ENCODE results near the gene CHADL.

CHADL gene

GRCh38 chr22:41254230-41254629 is 13.5 kb upstream of the CHADL start:
- no peak for DNase-seq

GRCh38 chr22:41252365-41252764 is 11.6 kb upstream of the CHADL start:
- no peak for DNase-seq

- DNase-seq = no peak
These were observed 9.4 kb upstream of the CHADL start for GRCh38 chr22:41250127-41250526.

DNA sequence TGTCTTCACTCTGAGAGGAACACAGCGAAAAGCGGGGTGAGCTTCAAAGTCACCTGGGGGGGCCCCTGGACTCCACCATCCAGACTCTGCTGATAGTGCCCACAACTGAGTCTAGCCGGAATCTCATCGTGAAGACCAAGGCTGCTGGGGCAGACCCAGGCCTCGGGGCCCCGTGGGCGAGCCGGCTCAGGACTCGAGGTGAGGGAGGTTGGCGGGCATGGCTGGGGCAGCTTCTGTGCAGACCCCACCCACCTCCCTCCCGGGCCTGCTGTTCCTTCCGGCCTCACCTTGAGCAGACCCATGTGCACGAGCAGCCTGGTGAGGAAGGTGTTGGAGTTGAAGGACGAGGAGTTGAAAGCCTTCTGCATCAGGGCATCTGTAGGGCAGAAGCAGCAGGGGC is 8.7 kb upstream of the CHADL start:
- DNase-seq = no peak

- no peak for DNase-seq
These were observed 8.0 kb upstream of the CHADL start for GRCh38 chr22:41248758-41249157.

- no peak for DNase-seq
These were observed 7.6 kb upstream of the CHADL start for GRCh38 chr22:41248314-41248713.

DNA sequence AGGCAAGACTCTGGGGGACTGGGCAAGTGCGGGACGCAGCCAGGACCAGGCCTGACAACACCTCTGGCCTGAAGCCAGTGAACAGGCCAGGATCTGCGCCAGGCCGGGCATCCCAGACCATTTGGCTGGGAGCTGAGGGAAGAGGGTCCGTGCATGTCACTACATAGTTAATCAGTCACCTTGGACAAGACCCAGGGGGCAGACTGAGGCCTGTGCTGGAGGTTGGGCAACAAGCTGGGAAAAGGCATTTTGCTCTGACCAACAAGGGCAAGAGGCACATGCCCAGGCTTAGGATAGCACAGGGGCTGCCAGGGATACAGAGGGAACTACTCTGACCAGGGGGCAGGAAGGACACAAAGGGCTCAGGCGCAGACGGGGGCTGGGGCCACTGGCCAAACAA is 7.0 kb upstream of the CHADL start:
- no peak for DNase-seq

DNA sequence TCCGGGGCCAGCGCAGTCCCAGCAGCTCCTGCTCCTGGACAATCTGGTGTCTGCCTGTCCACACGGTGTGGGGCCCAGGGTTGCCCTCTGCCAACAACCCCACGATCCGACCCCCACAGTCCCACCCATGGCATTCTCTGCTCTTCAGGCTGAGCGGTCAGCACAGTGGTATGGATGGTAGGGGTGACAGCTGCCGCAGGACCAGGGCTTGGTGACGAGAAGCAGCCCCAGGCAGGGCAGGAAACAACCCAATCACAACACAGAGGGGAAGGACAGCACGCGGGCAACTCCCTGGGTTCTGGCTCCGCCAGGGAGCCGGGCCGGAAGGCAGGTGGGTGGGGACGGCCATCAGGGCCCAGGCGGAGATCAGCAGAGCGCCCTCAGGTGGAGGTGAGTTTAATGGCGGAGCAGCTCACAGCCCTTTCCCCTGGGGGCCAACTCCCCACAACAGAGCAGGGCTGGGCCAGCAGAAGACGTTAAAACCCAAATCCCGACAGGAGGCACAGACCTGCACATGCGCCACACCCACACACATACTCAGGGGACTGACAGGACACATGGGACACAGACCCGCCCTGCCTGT is 5.3 kb upstream of the CHADL start:
- DNase-seq = no peak

GRCh38 chr22:41243361-41243760 is 2.6 kb upstream of the CHADL start:
- DNase-seq = no peak

DNA sequence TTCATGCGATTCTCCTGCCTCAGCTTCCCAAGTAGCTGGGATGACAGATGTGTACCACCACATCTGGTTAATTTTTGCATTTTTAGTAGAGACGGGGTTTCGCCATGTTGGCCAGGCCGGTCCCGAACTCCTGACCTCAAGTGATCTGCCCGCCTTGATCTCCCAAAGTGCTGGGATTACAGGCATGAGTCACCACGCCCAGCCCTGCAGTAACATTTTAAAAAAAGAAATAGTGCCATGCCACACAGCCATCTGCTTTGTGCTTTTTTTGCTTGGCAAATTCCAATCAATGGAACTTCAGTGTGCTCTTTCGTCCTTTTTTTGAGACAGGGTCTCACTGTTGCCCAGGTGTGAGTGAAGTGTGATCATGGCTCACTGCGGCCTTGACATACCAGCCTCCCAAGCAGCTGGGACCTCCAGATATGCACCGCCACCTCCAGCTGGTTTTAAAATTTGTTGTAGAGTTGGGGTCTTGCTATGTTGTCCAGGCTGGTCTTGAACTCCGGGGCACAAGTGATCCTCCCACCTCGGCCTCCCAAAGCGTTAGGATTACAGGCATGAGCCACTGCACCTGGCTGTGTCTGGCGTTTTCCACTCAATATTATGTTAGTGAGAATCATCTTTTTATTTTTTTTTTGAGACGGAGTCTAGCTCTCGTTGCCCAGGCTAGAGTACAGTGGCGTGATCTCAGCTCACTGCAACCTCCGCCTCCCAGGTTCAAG is 1.8 kb upstream of the CHADL start:
- no peak for DNase-seq

GRCh38 chr22:41241133-41241676 is 474 bp upstream of the CHADL start:
- no peak for DNase-seq

GRCh38 chr22:41239443-41240128 is 1.1 kb downstream of the CHADL start:
- no peak for DNase-seq

GRCh38 chr22:41238570-41239442 is 1.9 kb downstream of the CHADL start:
- DNase-seq = no peak

DNA sequence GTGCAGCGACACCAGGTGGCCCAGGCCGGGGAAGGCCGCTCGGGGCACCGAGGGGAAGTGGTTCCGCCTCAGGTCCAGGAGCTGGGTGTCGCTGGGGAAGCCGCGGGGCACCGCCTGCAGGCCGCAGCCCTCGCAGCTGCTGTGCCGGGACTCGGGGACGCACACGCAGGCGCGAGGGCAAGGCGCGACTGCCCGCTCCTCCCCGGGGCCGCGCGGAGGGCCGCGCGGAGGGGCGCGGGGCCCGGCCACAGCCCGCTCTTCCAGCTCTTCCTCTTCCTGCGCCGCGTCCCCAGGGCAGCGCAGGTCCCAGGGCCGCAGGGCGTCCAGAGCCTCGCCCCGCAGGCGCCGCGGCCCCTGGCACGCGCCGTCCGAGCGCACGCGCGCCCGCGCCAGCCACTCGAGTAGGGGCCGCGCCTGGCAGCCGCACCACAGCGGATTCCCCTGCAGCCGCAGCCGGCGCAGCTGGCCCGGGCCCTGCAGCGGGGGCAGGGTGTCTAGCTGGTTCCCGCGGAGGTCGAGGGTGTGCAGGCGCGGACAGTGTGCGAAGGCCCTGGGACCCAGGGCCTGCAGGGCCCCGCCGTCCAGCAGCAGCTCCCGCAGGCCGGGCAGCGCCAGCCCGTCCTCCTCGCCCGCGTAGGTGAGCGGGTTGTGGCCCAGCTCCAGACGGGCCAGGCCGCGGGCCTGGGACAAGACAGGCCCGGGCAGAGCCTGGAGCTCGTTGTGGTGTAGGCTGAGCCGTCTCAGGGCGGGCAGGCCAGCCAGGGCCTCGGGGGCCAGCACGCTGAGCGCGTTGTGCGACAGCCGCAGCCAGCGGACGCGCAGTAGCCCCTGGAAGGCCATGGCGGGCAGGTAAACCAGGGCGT is 2.8 kb downstream of the CHADL start:
- peak; percentile 48 for DNase-seq

GRCh38 chr22:41237036-41237706 is 3.6 kb downstream of the CHADL start:
- DNase-seq = no peak

DNA sequence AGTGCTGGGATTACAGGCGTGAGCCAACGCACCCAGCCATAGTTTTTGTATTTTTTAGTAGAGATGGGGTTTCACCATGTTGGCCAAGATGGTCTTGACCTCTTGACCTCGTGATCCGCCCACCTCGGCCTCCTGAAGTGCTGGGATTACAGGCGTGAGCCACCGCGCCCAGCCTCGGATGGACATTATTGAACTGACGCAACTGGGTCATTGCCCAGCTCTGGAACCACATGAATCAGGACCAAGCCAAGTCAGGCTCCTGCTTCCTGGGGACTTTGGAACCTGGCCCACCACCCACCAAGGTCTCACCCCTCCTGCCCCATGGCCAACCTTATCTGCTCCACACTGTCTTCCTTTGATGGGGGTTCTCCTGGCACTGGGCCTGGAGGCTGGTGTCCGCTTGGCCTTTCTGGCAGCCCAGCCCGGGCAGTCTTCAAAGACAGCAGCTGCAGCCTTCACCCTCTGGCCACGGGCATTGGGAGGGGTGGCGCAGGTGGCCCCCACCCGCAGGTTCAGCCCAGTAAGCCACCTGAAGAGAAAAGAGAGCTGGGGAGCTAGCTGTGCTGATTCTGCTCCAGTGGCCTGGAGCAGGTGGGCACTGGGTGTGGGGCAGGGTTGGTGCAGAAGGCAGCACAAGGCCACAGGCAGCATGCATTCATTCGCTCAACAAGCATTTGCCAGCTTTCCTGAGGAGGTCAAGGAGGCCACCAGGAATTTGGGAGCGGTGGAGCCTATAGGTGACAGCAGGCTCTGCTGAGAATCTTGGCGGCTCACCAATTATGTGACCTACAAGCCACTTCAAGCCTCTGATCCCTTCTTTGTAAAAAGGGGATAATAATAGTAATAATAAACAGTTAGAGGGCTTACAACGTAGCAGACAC is 5.7 kb downstream of the CHADL start:
- no peak for DNase-seq

DNA sequence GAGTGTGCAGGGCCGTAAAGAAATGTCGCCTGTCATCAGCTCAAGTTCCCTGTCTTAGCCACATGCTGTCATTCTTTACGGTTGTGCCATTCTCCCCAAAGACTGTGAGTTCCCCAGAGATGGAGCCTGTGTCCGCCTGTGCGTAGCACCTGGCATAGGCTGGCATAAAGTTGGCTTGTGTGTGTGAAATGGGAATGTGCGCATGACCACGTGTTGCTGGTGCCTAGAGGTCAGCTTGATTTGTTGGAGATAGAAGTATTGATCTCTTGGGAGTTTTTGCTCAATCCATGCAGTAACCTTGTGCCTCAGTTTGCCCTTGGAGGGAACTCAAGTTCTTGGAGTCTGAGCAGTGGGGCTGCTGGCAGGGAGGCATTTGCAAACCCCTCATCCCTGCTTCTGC is 9.4 kb downstream of the CHADL start:
- no peak for DNase-seq

- DNase-seq = no peak
These were observed 10.3 kb downstream of the CHADL start for GRCh38 chr22:41230401-41230785.

DNA sequence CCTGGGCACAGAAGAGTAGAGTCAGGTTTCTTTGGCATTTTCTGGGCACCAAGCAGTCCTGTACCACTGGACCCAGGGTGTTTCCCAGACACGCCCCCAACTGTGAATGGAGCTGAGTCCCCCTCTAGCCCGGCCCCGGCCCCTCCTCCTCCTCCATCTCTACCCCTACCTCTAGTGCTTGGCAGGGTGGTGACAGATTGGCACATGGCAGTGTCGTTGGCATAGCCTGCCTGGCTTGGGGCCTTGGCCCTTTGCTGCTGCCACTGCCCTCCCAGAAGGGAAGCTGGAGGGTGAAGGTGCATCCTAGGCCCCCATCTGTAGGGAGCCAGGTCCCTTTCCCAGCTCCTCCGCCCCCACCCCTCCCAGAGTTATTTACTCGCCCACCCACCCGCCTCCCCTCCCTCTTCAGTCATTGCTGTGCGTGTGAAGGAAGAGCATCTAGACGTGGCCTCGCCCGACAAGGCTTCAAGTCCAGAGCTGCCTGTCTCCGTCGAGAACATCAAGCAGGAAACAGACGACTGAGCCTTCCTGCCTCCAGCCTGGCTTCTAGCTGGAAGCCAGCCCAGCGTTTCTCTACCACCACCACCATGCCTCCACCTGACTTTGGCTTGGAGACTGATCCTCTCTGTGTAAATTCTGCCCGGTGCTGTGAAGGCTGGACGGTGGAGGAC is 10.9 kb downstream of the CHADL start:
- no peak for DNase-seq

DNA sequence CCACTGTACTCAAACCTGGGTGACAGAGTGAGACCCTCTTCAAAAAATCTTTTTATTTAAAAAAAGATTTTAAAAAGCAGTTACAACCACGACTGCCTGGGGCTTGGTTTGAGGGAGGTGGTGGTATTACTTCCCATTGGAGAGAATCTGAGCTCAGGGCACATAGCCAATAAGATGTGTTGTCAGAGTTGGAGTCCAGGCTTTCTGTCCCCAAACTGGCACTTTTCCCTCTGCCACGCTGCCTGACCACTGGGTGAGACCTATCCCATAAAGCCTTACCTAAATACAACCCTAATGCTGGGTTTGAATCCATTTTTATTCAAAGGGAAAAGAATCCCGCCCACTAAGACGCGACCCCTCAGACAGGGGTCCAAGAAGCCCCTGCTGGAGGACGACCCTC is 11.5 kb downstream of the CHADL start:
- no peak for DNase-seq

Measured in GF-D8 (cell line).